Activated T-cell treated with anti-CD3 and anti-CD28 coated beads, Interleukin-2, amount 50 U/mL, for 24 hours (primary cell): ENCODE results near the gene MTUS2.

Experiments
- DNase-seq: peaks from one replicate; pipeline ENCODE4 v3.0.0-alpha.2; 2020
- H3K27ac Mint-ChIP-seq: 2 replicates; pipeline ENCODE4 v1.8.0; 2020; ENCODE audit warnings: mild to moderate bottlenecking, mixed read lengths
- H3K27me3 Mint-ChIP-seq: 2 replicates; pipeline ENCODE4 v1.8.0; 2020; ENCODE audit warnings: mixed read lengths
- H3K36me3 Mint-ChIP-seq: 2 replicates; pipeline ENCODE4 v1.8.0; 2020; ENCODE audit warnings: low read depth, mixed read lengths
- H3K4me1 Mint-ChIP-seq: 2 replicates; pipeline ENCODE4 v1.8.0; 2020; ENCODE audit warnings: low read depth, mixed read lengths
- H3K4me3 Mint-ChIP-seq: 2 replicates; pipeline ENCODE4 v1.8.0; 2020; ENCODE audit warnings: mild to moderate bottlenecking, moderate library complexity, mixed read lengths
- H3K9me3 Mint-ChIP-seq: 2 replicates; pipeline ENCODE4 v1.8.0; 2020; ENCODE audit warnings: mixed read lengths

MTUS2 gene

DNA sequence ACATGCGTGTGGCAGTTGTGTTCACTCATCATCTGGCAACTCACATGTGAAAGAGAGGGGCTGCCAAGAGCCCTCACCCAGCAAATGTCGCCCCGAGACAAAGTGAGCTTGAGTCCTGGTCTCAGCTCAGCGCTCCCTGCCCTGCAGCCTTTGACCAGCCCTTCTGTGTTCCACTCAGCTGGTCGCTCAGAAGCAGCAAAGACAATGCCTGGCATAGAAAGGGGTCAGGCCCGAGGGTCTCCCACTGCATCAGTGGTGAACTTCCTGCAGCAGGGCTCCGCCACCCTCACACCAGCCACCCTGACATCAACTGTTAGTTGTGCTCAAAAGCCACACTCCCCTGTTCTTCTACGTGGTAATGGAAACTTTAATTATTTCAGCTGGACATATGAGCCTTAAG, 707.4 kb downstream of the MTUS2 start:
- H3K9me3 Mint-ChIP-seq: no peaks in the 10 kb centered on the region
- no peak overlapping the region for H3K27ac Mint-ChIP-seq
- H3K27me3 Mint-ChIP-seq: no peaks in the 10 kb centered on the region

DNA sequence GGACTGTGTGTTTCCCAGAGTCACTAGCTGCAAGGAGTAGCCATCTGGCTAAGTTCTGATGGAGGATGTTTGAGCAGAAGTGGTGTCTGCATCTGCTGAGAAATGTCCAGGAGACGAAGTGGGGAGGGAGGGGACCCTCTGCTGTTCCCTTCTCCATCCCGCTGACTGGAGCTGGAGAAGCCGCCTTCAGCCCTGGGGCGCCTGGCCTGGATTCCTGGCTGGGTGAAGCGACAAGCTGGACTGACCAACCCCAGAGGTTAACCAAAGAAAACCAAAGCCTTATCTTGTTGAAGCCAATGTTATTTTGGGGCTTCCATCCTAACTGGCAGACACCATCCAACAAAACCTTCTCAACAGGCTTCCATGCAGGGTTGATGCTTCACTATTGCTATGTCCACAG, 707.8 kb downstream of the MTUS2 start:
- no peaks in the 10 kb centered on the region for H3K4me1 Mint-ChIP-seq
- H3K27me3 Mint-ChIP-seq: no peaks in the 10 kb centered on the region
- no peak overlapping the region for H3K4me3 Mint-ChIP-seq
- H3K9me3 Mint-ChIP-seq: no peaks in the 10 kb centered on the region
- peaks cover 96% of the 10 kb centered on the region for H3K36me3 Mint-ChIP-seq
- H3K27ac Mint-ChIP-seq: no peak overlapping the region
- no peak for DNase-seq

More for the DNA sequence above, 707.4 kb downstream of the MTUS2 start:
- peaks cover 96% of the 10 kb centered on the region for H3K36me3 Mint-ChIP-seq
- H3K4me1 Mint-ChIP-seq: no peaks in the 10 kb centered on the region
- DNase-seq: no peak
- H3K4me3 Mint-ChIP-seq: no peak overlapping the region

DNA sequence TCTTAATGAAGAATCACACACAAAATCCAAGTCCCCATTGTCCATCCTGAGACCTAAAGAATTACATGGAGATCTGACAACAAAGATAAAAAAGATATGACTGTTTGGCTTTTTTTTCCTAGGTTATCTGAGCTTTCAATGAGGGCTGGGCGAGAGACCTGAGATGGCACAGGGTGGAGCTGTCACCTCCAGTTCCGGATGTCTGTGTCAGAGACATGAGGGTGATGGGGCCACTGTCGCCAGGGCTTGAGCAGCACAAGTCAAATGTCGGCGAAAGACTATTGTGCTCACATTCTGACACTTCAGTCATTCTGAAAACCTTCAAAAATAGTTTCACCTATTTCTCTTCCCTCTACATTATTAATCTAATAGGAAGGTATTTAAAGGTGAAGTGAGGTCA, 709.6 kb downstream of the MTUS2 start:
- H3K4me1 Mint-ChIP-seq: no peaks in the 10 kb centered on the region
- peak overlapping the region; percentile 34 for H3K27ac Mint-ChIP-seq
- H3K36me3 Mint-ChIP-seq: peaks cover 96% of the 10 kb centered on the region
- H3K9me3 Mint-ChIP-seq: no peaks in the 10 kb centered on the region
- no peaks in the 10 kb centered on the region for H3K27me3 Mint-ChIP-seq
- no peak overlapping the region for H3K4me3 Mint-ChIP-seq
- DNase-seq: no peak

DNA sequence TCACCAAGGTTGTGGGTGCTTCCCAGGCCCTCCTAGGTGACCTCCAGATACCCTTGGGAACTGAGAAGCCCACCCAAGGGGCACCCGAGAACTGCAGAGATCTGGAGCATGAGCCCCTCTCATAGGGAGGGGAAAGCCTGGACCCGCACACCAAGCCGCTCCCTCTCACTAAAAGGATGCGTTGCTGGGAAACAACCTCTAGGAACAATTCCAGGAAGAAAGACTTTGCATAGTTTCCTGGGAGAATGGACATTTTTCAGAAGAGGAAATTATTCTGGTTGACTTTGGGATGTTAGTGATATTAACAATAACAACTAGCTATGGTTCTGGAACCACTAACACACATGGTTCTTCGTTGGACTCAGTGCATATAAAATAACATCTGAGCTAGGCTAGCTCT, 710.8 kb downstream of the MTUS2 start:
- H3K4me1 Mint-ChIP-seq: no peaks in the 10 kb centered on the region
- H3K27ac Mint-ChIP-seq: peak overlapping the region; percentile 69
- H3K36me3 Mint-ChIP-seq: peaks cover 96% of the 10 kb centered on the region
- no peak for DNase-seq
- no peak overlapping the region for H3K4me3 Mint-ChIP-seq
- no peaks in the 10 kb centered on the region for H3K9me3 Mint-ChIP-seq
- no peaks in the 10 kb centered on the region for H3K27me3 Mint-ChIP-seq

DNA sequence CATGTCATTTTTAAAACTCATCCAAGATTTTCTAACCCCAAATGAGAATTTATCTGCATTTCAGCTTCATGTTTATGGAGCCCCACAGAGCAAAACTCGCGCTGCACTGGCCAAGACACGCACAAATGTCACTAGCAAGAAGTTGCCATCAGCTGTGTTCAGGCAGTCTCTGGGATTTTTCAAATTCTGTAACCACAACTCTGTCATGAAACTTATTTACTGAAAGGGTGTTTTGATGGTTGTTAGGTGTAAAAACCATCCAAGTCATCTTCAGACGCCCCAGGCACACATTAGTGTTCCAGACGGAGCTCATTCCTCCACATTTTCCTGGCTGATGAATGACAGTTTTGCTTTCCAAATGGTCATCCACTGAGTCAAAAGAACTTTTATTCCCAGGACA, 712.0 kb downstream of the MTUS2 start:
- no peak for DNase-seq
- no peaks in the 10 kb centered on the region for H3K4me1 Mint-ChIP-seq
- H3K4me3 Mint-ChIP-seq: no peak overlapping the region
- no peaks in the 10 kb centered on the region for H3K27me3 Mint-ChIP-seq
- H3K9me3 Mint-ChIP-seq: no peaks in the 10 kb centered on the region
- peaks cover 96% of the 10 kb centered on the region for H3K36me3 Mint-ChIP-seq
- no peak overlapping the region for H3K27ac Mint-ChIP-seq

- Mint-ChIP-seq H3K27ac (no peak overlapping the region), H3K36me3 (peaks cover 96% of the 10 kb centered on the region), H3K27me3 (no peaks in the 10 kb centered on the region), H3K4me1 (peaks cover 2% of the 10 kb centered on the region), H3K4me3 (no peak overlapping the region), H3K9me3 (no peaks in the 10 kb centered on the region)
- no peak for DNase-seq
Observed at GRCh38 chr13:29532821-29533220, 712.7 kb downstream of the MTUS2 start.

DNA sequence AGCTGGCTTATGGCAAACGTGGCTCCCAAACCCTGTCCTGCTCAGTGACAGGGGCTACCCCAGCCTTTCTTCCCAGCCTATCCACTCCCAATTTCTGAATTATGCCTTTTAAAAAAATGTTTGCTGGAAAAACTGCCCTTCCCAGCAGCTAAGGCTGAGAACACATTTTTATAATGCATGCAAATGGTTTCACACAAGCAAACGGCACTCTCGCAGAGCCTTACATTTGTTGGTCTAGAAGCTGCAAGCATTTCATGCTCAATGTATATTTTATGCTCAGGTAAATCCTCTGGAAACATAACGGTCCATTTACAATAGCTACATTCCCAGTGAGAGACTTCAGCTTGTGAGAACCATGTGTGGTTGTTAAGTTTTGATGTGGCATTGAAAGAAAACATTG, 713.9 kb downstream of the MTUS2 start:
- Mint-ChIP-seq H3K4me1 (peaks cover 10% of the 10 kb centered on the region), H3K4me3 (no peak overlapping the region), H3K27me3 (no peaks in the 10 kb centered on the region), H3K27ac (no peak overlapping the region), H3K9me3 (no peaks in the 10 kb centered on the region), H3K36me3 (peaks cover 96% of the 10 kb centered on the region)
- DNase-seq: peak; percentile 3

- H3K4me3 Mint-ChIP-seq: no peak overlapping the region
- peaks cover 23% of the 10 kb centered on the region for H3K4me1 Mint-ChIP-seq
- no peak for DNase-seq
- H3K9me3 Mint-ChIP-seq: no peaks in the 10 kb centered on the region
- H3K27me3 Mint-ChIP-seq: no peaks in the 10 kb centered on the region
- peak overlapping the region; percentile 26 for H3K27ac Mint-ChIP-seq
- H3K36me3 Mint-ChIP-seq: peaks cover 96% of the 10 kb centered on the region
Observed at GRCh38 chr13:29535663-29536655, 715.8 kb downstream of the MTUS2 start.

DNA sequence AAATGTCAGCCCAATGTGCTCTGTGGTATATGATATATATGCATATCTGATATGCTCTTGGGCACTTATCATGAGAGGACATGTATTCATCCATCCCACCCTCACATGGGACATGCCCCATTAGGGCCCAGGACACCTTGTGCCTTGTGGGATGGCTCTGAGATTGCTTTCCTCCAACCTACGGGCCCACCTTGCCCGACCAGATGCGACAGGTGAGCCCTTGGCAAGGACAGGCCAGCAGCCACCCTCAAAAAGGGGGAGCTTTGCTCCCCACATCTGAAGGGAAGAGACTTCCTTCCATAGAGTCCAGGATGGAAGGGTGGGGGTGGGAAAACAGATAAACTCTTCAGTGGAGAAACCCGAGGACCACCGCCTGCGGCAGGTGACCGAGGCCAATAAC, 716.7 kb downstream of the MTUS2 start:
- H3K27ac Mint-ChIP-seq: no peak overlapping the region
- no peaks in the 10 kb centered on the region for H3K9me3 Mint-ChIP-seq
- peaks cover 96% of the 10 kb centered on the region for H3K36me3 Mint-ChIP-seq
- peaks cover 30% of the 10 kb centered on the region for H3K4me1 Mint-ChIP-seq
- no peak for DNase-seq
- H3K4me3 Mint-ChIP-seq: no peak overlapping the region
- H3K27me3 Mint-ChIP-seq: no peaks in the 10 kb centered on the region

DNA sequence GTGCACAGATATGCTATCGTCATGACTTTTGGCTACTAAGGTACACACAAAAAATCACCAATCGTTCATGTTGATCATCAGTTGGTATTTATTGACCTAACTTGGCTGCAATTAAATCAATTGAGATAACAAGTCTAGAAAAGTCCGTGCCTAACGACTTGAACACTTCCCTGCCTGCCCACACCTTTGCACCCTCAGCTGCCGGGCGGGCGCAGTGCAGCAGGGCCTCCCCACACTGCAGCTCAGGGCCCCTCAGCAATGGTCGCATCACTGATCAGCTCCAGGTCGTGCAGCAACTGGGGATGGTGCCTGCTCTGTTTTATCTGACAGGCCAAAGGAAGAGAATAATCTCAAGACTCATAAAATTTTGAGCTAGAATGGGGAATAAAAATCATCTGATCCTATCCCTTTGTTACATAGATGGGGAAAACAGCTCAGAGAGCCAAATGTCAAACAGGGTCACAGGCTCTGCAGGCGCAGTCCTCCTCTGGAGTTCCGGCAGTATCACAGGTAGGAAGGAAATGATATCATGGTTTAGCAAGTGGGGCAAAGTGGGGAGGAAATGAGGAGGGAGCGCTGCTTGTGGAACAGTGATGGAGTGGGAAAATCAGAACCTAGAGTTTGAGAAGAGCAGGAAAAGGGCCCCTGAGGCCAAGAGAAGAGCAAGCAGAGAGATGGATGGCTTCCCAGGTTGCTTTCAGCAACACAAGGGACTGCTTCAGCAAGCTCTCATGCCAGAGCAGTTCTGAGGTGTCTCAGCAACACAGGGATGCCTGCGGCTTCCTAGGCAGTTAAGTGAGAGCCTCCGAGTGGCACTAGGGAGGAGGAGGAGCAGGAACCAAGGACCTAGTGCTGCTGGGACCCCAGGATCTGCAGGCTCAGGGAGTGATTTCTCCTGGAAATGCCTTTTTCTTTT, 717.9 kb downstream of the MTUS2 start:
- peaks cover 42% of the 10 kb centered on the region for H3K4me1 Mint-ChIP-seq
- peak overlapping the region; percentile 69 for H3K27ac Mint-ChIP-seq

DNA sequence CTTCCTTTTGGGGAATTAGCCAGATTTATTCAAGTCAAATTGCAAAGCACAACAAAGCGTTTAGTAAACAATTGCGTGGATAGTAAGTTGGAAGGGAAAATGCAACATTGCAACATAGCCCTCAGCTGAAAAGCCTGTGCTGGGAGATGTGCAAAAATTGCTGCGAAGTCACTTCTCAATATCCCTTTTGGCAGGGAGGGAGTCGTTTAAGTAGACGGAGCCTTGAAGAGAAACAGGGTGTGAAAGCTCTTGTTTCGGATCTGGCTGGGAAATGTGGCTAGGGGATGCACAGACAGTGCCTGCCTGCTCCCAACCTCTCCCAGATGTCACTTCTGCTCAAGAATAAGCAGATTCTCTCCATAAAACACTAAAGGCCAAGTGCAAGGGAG, 718.5 kb downstream of the MTUS2 start:
- H3K27me3 Mint-ChIP-seq: no peaks in the 10 kb centered on the region
- no peak for DNase-seq
- H3K4me3 Mint-ChIP-seq: no peak overlapping the region
- peaks cover 93% of the 10 kb centered on the region for H3K36me3 Mint-ChIP-seq
- peak overlapping the region; percentile 69 for H3K27ac Mint-ChIP-seq
- H3K4me1 Mint-ChIP-seq: peaks cover 48% of the 10 kb centered on the region
- H3K9me3 Mint-ChIP-seq: no peaks in the 10 kb centered on the region

More for the DNA sequence above, 717.9 kb downstream of the MTUS2 start:
- no peak overlapping the region for H3K4me3 Mint-ChIP-seq
- no peak for DNase-seq
- H3K9me3 Mint-ChIP-seq: no peaks in the 10 kb centered on the region
- no peaks in the 10 kb centered on the region for H3K27me3 Mint-ChIP-seq
- peaks cover 95% of the 10 kb centered on the region for H3K36me3 Mint-ChIP-seq

DNA sequence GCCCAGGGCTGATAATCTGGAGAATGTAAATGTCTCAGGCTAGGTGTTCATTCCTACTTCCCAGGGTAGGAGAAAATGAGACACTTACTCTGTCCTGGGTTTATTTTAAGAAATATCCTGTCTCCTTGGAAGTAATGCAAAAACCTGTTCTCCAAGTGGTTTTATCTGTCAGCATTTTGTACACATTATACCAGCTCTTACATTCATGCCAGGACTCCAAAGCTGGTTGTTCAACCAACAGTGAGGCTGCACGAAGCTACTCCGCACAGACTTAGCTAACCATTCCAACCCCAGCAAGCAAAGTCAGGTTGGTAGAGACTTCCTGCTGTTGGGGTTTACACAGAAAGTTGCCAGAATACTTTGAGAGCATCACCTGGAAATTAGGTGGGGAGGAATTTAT, 719.7 kb downstream of the MTUS2 start:
- peaks cover 92% of the 10 kb centered on the region for H3K36me3 Mint-ChIP-seq
- H3K4me3 Mint-ChIP-seq: no peak overlapping the region
- H3K9me3 Mint-ChIP-seq: no peaks in the 10 kb centered on the region
- no peak for DNase-seq
- no peak overlapping the region for H3K27ac Mint-ChIP-seq
- no peaks in the 10 kb centered on the region for H3K27me3 Mint-ChIP-seq
- H3K4me1 Mint-ChIP-seq: peaks cover 60% of the 10 kb centered on the region

DNA sequence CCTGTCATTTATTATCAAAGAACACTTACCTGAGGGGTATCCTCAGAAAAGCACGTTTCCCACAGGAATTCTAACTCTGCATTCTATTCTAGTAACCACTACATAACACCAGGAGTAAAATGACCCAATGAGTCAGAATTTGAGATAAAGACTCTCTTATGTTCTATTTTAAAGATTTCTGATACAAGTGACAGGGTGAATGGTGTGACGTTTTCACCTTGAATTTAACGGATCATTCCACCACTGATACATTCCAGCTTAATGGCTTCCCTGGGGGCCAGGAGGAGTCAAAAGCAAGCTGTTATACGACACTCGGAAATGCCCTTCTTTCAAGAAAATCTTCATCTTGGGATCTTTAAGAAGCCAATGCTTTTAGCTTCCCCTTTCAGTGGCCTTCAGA, 720.2 kb downstream of the MTUS2 start:
- Mint-ChIP-seq H3K36me3 (peaks cover 92% of the 10 kb centered on the region), H3K27ac (peak overlapping the region; percentile 85), H3K9me3 (no peaks in the 10 kb centered on the region), H3K4me3 (no peak overlapping the region), H3K4me1 (peaks cover 63% of the 10 kb centered on the region), H3K27me3 (no peaks in the 10 kb centered on the region)
- DNase-seq: no peak

DNA sequence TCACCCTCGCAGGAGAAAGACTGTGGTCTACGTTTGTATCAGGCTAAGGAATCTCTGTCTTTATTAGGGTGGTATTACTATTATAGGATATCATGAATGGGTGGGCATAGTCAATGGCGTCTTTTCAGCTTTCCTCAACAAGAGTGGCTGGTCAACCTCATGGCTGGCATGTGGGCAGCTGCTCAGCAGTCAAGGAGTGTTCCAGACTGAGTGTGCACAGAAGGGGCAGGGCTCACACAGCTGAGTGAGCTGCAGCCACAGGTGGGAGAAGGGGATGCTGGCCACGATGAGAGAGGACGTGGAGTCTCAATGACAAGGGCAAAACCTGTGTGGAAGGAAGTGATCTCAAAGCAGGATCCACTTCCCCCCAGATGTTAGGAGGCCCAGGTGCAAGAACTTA, 720.7 kb downstream of the MTUS2 start:
- Mint-ChIP-seq H3K36me3 (peaks cover 92% of the 10 kb centered on the region), H3K27ac (peak overlapping the region; percentile 85), H3K9me3 (no peaks in the 10 kb centered on the region), H3K4me1 (peaks cover 67% of the 10 kb centered on the region), H3K27me3 (no peaks in the 10 kb centered on the region), H3K4me3 (no peak overlapping the region)
- DNase-seq: no peak
